Measurements from ENCODE around the gene NBEA.
A peak's percentile ranks its signal among the peaks of the same experiment; 100 is the strongest.

NBEA gene

GRCh38 chr13:34941835-34942731 is at the start of gene NBEA:
NBEA (plus strand) TSS chr13:34942270; CDS start chr13:34942821, 551 bp downstream.
- Histone ChIP-seq H3K4me3 (ENCODE audit: low read length) (peak within 1 kb of the TSS; percentile 95), H3K4me1 (ENCODE audit: control insufficient read depth, insufficient read depth, low read length) (0 out of 2 replicates have a peak, but pooled peaks cover 2% of the 10 kb centered on the region), H3K27me3 (ENCODE audit: control insufficient read depth, insufficient read depth, low read length) (no peaks in the 10 kb centered on the region; the same call in 1 of the 2 replicates), H3K36me3 (ENCODE audit: control insufficient read depth, insufficient read depth, low read length) (no peaks in the 10 kb centered on the region), H3K27ac (ENCODE audit: low read length) (no peak within 1 kb of the TSS), H3K9me3 (ENCODE audit: control insufficient read depth, insufficient read depth, low read length) (no peaks in the 10 kb centered on the region)
- WGBS (ENCODE audit: insufficient coverage, insufficient read length), result no CpG with 5 or more reads among the region's 76 CpGs
- DNase-seq (ENCODE audit: low read depth, low spot score), result peak; percentile 35

- Histone ChIP-seq H3K4me1 (ENCODE audit: control insufficient read depth, insufficient read depth, low read length) (no peaks in the 10 kb centered on the region), H3K27me3 (ENCODE audit: control insufficient read depth, insufficient read depth, low read length) (no peaks in the 10 kb centered on the region), H3K36me3 (ENCODE audit: control insufficient read depth, insufficient read depth, low read length) (no peaks in the 10 kb centered on the region), H3K4me3 (ENCODE audit: low read length) (no peak overlapping the region), H3K9me3 (ENCODE audit: control insufficient read depth, insufficient read depth, low read length) (no peaks in the 10 kb centered on the region), H3K27ac (ENCODE audit: low read length) (no peak overlapping the region)
- no CpG with 5 or more reads among the region's 3 CpGs for WGBS (ENCODE audit: insufficient coverage, insufficient read length)
- DNase-seq (ENCODE audit: low read depth, low spot score), result no peak
Observed at GRCh38 chr13:34894756-34895155, 47.3 kb upstream of the NBEA start.

- Histone ChIP-seq H3K27ac (ENCODE audit: low read length) (no peak overlapping the region), H3K9me3 (ENCODE audit: control insufficient read depth, insufficient read depth, low read length) (no peaks in the 10 kb centered on the region), H3K36me3 (ENCODE audit: control insufficient read depth, insufficient read depth, low read length) (no peaks in the 10 kb centered on the region), H3K4me3 (ENCODE audit: low read length) (no peak overlapping the region), H3K4me1 (ENCODE audit: control insufficient read depth, insufficient read depth, low read length) (peaks cover 1% of the 10 kb centered on the region; the same call in 1 of the 2 replicates), H3K27me3 (ENCODE audit: control insufficient read depth, insufficient read depth, low read length) (no peaks in the 10 kb centered on the region)
- DNase-seq (ENCODE audit: low read depth, low spot score), result no peak
- WGBS (ENCODE audit: insufficient coverage, insufficient read length), result no CpG with 5 or more reads among the region's 3 CpGs
Observed at GRCh38 chr13:34897220-34897619, 44.9 kb upstream of the NBEA start.

- DNase-seq (ENCODE audit: low read depth, low spot score), result no peak
- Histone ChIP-seq H3K4me3 (ENCODE audit: low read length) (no peak overlapping the region), H3K4me1 (ENCODE audit: control insufficient read depth, insufficient read depth, low read length) (peaks cover 4% of the 10 kb centered on the region; the same call in 1 of the 2 replicates), H3K9me3 (ENCODE audit: control insufficient read depth, insufficient read depth, low read length) (no peaks in the 10 kb centered on the region), H3K27me3 (ENCODE audit: control insufficient read depth, insufficient read depth, low read length) (no peaks in the 10 kb centered on the region), H3K27ac (ENCODE audit: low read length) (no peak overlapping the region), H3K36me3 (ENCODE audit: control insufficient read depth, insufficient read depth, low read length) (no peaks in the 10 kb centered on the region)
- no CpG with 5 or more reads among the region's 6 CpGs for WGBS (ENCODE audit: insufficient coverage, insufficient read length)
Observed at GRCh38 chr13:34899888-34900287, 42.2 kb upstream of the NBEA start.

GRCh38 chr13:34900288-34900739 is 41.8 kb upstream of the NBEA start:
- Histone ChIP-seq H3K4me1 (ENCODE audit: control insufficient read depth, insufficient read depth, low read length) (peaks cover 4% of the 10 kb centered on the region; the same call in 1 of the 2 replicates), H3K36me3 (ENCODE audit: control insufficient read depth, insufficient read depth, low read length) (no peaks in the 10 kb centered on the region), H3K9me3 (ENCODE audit: control insufficient read depth, insufficient read depth, low read length) (no peaks in the 10 kb centered on the region), H3K27ac (ENCODE audit: low read length) (no peak overlapping the region), H3K4me3 (ENCODE audit: low read length) (no peak overlapping the region), H3K27me3 (ENCODE audit: control insufficient read depth, insufficient read depth, low read length) (no peaks in the 10 kb centered on the region)
- peak; percentile 76 for DNase-seq (ENCODE audit: low read depth, low spot score)
- no CpG with 5 or more reads among the region's 2 CpGs for WGBS (ENCODE audit: insufficient coverage, insufficient read length)

- Histone ChIP-seq H3K4me3 (ENCODE audit: low read length) (no peak overlapping the region), H3K4me1 (ENCODE audit: control insufficient read depth, insufficient read depth, low read length) (peaks cover 4% of the 10 kb centered on the region; the same call in 1 of the 2 replicates), H3K27me3 (ENCODE audit: control insufficient read depth, insufficient read depth, low read length) (no peaks in the 10 kb centered on the region), H3K9me3 (ENCODE audit: control insufficient read depth, insufficient read depth, low read length) (no peaks in the 10 kb centered on the region), H3K27ac (ENCODE audit: low read length) (no peak overlapping the region), H3K36me3 (ENCODE audit: control insufficient read depth, insufficient read depth, low read length) (no peaks in the 10 kb centered on the region)
- WGBS (ENCODE audit: insufficient coverage, insufficient read length), result no CpG with 5 or more reads among the region's 5 CpGs
- no peak for DNase-seq (ENCODE audit: low read depth, low spot score)
Observed at GRCh38 chr13:34901572-34901971, 40.5 kb upstream of the NBEA start.

- no CpG with 5 or more reads among the region's 2 CpGs for WGBS (ENCODE audit: insufficient coverage, insufficient read length)
Observed at GRCh38 chr13:34911159-34911558, 30.9 kb upstream of the NBEA start.

GRCh38 chr13:34913040-34913439 is 29.0 kb upstream of the NBEA start:
- H3K27ac ChIP-seq (ENCODE audit: low read length), result no peak overlapping the region

More at GRCh38 chr13:34911159-34911558, 30.9 kb upstream of the NBEA start:
- H3K4me3 ChIP-seq (ENCODE audit: low read length), result no peak overlapping the region
- no peak for DNase-seq (ENCODE audit: low read depth, low spot score)
- H3K27me3 ChIP-seq (ENCODE audit: control insufficient read depth, insufficient read depth, low read length), result no peaks in the 10 kb centered on the region
- no peak overlapping the region for H3K27ac ChIP-seq (ENCODE audit: low read length)
- H3K4me1 ChIP-seq (ENCODE audit: control insufficient read depth, insufficient read depth, low read length), result peaks cover 3% of the 10 kb centered on the region; the same call in 1 of the 2 replicates
- no peaks in the 10 kb centered on the region for H3K9me3 ChIP-seq (ENCODE audit: control insufficient read depth, insufficient read depth, low read length)
- H3K36me3 ChIP-seq (ENCODE audit: control insufficient read depth, insufficient read depth, low read length), result no peaks in the 10 kb centered on the region

GRCh38 chr13:34914416-34914815 is 27.7 kb upstream of the NBEA start:
- peak overlapping the region; percentile 40 for H3K27ac ChIP-seq (ENCODE audit: low read length)
- no peaks in the 10 kb centered on the region for H3K27me3 ChIP-seq (ENCODE audit: control insufficient read depth, insufficient read depth, low read length)
- DNase-seq (ENCODE audit: low read depth, low spot score), result no peak
- peaks cover 3% of the 10 kb centered on the region; the same call in 1 of the 2 replicates for H3K4me1 ChIP-seq (ENCODE audit: control insufficient read depth, insufficient read depth, low read length)
- no peaks in the 10 kb centered on the region for H3K36me3 ChIP-seq (ENCODE audit: control insufficient read depth, insufficient read depth, low read length)
- H3K9me3 ChIP-seq (ENCODE audit: control insufficient read depth, insufficient read depth, low read length), result no peaks in the 10 kb centered on the region
- no peak overlapping the region for H3K4me3 ChIP-seq (ENCODE audit: low read length)
- whole genome bisulfite sequencing (ENCODE audit: insufficient coverage, insufficient read length), result no CpG with 5 or more reads among the region's 2 CpGs

More at GRCh38 chr13:34913040-34913439, 29.0 kb upstream of the NBEA start:
- WGBS (ENCODE audit: insufficient coverage, insufficient read length), result no CpG with 5 or more reads among the region's 6 CpGs
- H3K27me3 ChIP-seq (ENCODE audit: control insufficient read depth, insufficient read depth, low read length), result no peaks in the 10 kb centered on the region
- peaks cover 3% of the 10 kb centered on the region; the same call in 1 of the 2 replicates for H3K4me1 ChIP-seq (ENCODE audit: control insufficient read depth, insufficient read depth, low read length)
- DNase-seq (ENCODE audit: low read depth, low spot score), result no peak
- no peaks in the 10 kb centered on the region for H3K9me3 ChIP-seq (ENCODE audit: control insufficient read depth, insufficient read depth, low read length)
- no peaks in the 10 kb centered on the region for H3K36me3 ChIP-seq (ENCODE audit: control insufficient read depth, insufficient read depth, low read length)
- no peak overlapping the region for H3K4me3 ChIP-seq (ENCODE audit: low read length)

GRCh38 chr13:34926508-34926907 is 15.6 kb upstream of the NBEA start:
- Histone ChIP-seq H3K27me3 (ENCODE audit: control insufficient read depth, insufficient read depth, low read length) (no peaks in the 10 kb centered on the region), H3K36me3 (ENCODE audit: control insufficient read depth, insufficient read depth, low read length) (no peaks in the 10 kb centered on the region), H3K4me1 (ENCODE audit: control insufficient read depth, insufficient read depth, low read length) (no peaks in the 10 kb centered on the region), H3K4me3 (ENCODE audit: low read length) (no peak overlapping the region), H3K27ac (ENCODE audit: low read length) (no peak overlapping the region), H3K9me3 (ENCODE audit: control insufficient read depth, insufficient read depth, low read length) (no peaks in the 10 kb centered on the region)
- no peak for DNase-seq (ENCODE audit: low read depth, low spot score)
- 100% methylated on average over 1 of the region's 1 CpG for WGBS (ENCODE audit: insufficient coverage, insufficient read length)
